DMS153 treated with DMSO at 0.1 percent for 48 hours (cell line): ENCODE results near the gene PTGIR.
A peak's percentile ranks its signal among the peaks of the same experiment; 100 is the strongest.

Source experiments
- DNase-seq: peaks from one replicate; lab custom pipeline; 2025; ENCODE audit not compliant: unreplicated experiment; lab: John Stamatoyannopoulos, UW

PTGIR gene

GRCh38 chr19:46601318-46602224 is 23.3 kb downstream of the PTGIR start, which contains the start of gene CALM3:
Gene CALM3, plus strand, starts transcription at chr19:46601330. Its CDS starts 105 bp downstream, at chr19:46601435.
- DNase-seq: no peak

- peak; percentile 98 for DNase-seq
Measured at GRCh38 chr19:46600384-46601317, 24.2 kb downstream of the PTGIR start.

- DNase-seq: no peak
Measured at GRCh38 chr19:46599716-46600373, 25.0 kb downstream of the PTGIR start.

- no peak for DNase-seq
Measured at GRCh38 chr19:46598372-46598917, 26.4 kb downstream of the PTGIR start.

GRCh38 chr19:46596008-46596407 is 28.9 kb downstream of the PTGIR start:
- DNase-seq: no peak

GRCh38 chr19:46591870-46592269 is 33.0 kb downstream of the PTGIR start:
- DNase-seq: no peak

GRCh38 chr19:46591254-46591653 is 33.6 kb downstream of the PTGIR start:
- no peak for DNase-seq

- DNase-seq: no peak
Measured at GRCh38 chr19:46587861-46588260, 37.0 kb downstream of the PTGIR start.

GRCh38 chr19:46586294-46586693 is 38.6 kb downstream of the PTGIR start:
- no peak for DNase-seq

GRCh38 chr19:46585539-46585938 is 39.4 kb downstream of the PTGIR start:
- DNase-seq: no peak

GRCh38 chr19:46580247-46580646 is 44.6 kb downstream of the PTGIR start:
- no peak for DNase-seq

- no peak for DNase-seq
Measured at GRCh38 chr19:46579361-46579879, 45.5 kb downstream of the PTGIR start.

- DNase-seq: no peak
Measured at GRCh38 chr19:46578450-46578849, 46.4 kb downstream of the PTGIR start.

- no peak for DNase-seq
Measured at GRCh38 chr19:46574533-46574932, 50.4 kb downstream of the PTGIR start.

- no peak for DNase-seq
Measured at GRCh38 chr19:46573679-46574498, 51.0 kb downstream of the PTGIR start.

- DNase-seq: no peak
Measured at GRCh38 chr19:46571495-46571894, 53.4 kb downstream of the PTGIR start.
